ENCODE results near the gene LEMD2.

DNA sequence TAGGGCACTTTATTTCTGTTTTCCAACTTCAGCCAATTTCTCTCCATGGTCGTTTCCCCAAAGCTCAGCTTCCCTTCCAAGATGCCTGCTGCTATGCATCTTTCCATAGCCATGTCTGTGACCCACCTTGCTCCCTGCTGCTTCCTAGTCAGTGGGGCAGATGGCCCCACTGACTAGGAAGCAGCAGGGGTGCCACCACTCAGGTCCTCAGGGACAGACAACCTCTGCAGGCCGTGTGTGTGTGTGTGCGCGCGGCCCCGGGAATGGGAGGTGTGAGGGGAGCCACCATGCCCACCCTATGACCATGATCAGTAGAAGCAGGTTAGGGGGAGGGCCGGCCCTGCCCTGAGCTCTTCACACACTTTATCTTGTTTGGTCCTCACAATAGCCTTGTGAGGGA lies 39.5 kb downstream of the LEMD2 start:
- no peak for TF ChIP-seq EZH2 (IDR thresholded peaks at IDR 0.05; ENCODE audit: low read length)
- TF ChIP-seq, protein P1, sequence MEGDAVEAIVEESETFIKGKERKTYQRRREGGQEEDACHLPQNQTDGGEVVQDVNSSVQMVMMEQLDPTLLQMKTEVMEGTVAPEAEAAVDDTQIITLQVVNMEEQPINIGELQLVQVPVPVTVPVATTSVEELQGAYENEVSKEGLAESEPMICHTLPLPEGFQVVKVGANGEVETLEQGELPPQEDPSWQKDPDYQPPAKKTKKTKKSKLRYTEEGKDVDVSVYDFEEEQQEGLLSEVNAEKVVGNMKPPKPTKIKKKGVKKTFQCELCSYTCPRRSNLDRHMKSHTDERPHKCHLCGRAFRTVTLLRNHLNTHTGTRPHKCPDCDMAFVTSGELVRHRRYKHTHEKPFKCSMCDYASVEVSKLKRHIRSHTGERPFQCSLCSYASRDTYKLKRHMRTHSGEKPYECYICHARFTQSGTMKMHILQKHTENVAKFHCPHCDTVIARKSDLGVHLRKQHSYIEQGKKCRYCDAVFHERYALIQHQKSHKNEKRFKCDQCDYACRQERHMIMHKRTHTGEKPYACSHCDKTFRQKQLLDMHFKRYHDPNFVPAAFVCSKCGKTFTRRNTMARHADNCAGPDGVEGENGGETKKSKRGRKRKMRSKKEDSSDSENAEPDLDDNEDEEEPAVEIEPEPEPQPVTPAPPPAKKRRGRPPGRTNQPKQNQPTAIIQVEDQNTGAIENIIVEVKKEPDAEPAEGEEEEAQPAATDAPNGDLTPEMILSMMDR (optimal IDR thresholded peaks at IDR 0.05 in 1 of 3, IDR thresholded peaks at IDR 0.05 in 1 of 3, conservative IDR thresholded peaks at IDR 0.05 in 1 of 3; ENCODE audit: extremely low read depth in 1 of 3, insufficient read depth in 2 of 3, low read length in 3 of 3): no peak

Data from keratinocyte (primary cell).